Neural crest cell (in vitro differentiated cells): Measurements from ENCODE around the gene CD36. TPM values are rescaled to one million over a fixed set of nuclear protein-coding genes. Genes with fewer than 3 reads are reported as not detected.

Experiments used
- DNase-seq: peaks from one replicate; pipeline ENCODE4 v3.0.0; 2021; ENCODE audit warnings: low read depth, mixed read lengths, low spot score
- H3K27ac Mint-ChIP-seq: one replicate; pipeline ENCODE4 v1.8.0; 2021; ENCODE audit warnings: mild to moderate bottlenecking, mixed read lengths; ENCODE audit not compliant: unreplicated experiment
- H3K27me3 Mint-ChIP-seq: 2 replicates; pipeline ENCODE4 v1.8.0; 2021; ENCODE audit warnings: low read depth, mild to moderate bottlenecking, mixed read lengths
- H3K36me3 Mint-ChIP-seq: 2 replicates; pipeline ENCODE4 v1.8.0; 2021; ENCODE audit warnings: low read depth, mild to moderate bottlenecking, mixed read lengths
- H3K4me1 Mint-ChIP-seq: 2 replicates; pipeline ENCODE4 v1.8.0; 2021; ENCODE audit warnings: mixed read lengths
- H3K4me3 Mint-ChIP-seq: one replicate; pipeline ENCODE4 v1.8.0; 2021; ENCODE audit warnings: mild to moderate bottlenecking, mixed read lengths
- H3K9me3 Mint-ChIP-seq: 2 replicates; pipeline ENCODE4 v1.8.0; 2021; ENCODE audit warnings: mixed read lengths
- total RNA-seq: library from RNA; stranded (reverse); gene quantifications from 2 replicates; pipeline ENCODE4 v1.2.1, GENCODE V29; 2021
- TF ChIP-seq, protein P1 (sequence below): fragments of 200-600 bp; sonication (generic); conservative IDR thresholded peaks from 2 replicates; pipeline ENCODE4 v1.5.0; 2021; ENCODE audit warnings: antibody characterized with exemption, mild to moderate bottlenecking

The CD36 gene
- total RNA-seq, 1 donor from 2014 or later: 0.40 TPM

DNA sequence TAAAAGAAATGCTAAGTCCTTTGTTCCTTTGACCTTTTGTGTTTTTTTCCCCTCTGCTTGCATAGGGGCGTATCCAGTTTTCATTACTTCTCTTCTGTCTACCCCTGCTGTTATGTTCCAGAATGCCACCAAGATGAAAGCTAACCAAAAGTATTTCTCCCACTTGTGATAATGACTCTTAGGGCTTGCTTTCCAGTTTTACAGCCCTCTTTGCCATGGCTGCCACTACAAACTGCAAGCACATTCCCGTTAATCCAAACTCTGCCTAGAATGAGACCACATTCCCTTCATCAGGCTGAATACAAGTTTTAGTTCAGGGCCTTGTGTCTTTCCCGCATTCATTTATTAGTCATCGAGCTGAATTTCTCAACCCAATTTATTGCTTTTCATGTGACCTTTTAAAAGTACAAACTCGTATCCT, 23.6 kb upstream of the CD36 start:
- Mint-ChIP-seq H3K36me3 (no peaks in the 10 kb centered on the region), H3K27me3 (no peaks in the 10 kb centered on the region), H3K9me3 (peaks cover 5% of the 10 kb centered on the region), H3K4me3 (no peak overlapping the region), H3K27ac (no peak overlapping the region), H3K4me1 (peaks cover 11% of the 10 kb centered on the region)
- no peak for DNase-seq
- TF ChIP-seq, protein P1, sequence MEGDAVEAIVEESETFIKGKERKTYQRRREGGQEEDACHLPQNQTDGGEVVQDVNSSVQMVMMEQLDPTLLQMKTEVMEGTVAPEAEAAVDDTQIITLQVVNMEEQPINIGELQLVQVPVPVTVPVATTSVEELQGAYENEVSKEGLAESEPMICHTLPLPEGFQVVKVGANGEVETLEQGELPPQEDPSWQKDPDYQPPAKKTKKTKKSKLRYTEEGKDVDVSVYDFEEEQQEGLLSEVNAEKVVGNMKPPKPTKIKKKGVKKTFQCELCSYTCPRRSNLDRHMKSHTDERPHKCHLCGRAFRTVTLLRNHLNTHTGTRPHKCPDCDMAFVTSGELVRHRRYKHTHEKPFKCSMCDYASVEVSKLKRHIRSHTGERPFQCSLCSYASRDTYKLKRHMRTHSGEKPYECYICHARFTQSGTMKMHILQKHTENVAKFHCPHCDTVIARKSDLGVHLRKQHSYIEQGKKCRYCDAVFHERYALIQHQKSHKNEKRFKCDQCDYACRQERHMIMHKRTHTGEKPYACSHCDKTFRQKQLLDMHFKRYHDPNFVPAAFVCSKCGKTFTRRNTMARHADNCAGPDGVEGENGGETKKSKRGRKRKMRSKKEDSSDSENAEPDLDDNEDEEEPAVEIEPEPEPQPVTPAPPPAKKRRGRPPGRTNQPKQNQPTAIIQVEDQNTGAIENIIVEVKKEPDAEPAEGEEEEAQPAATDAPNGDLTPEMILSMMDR: no peak

- TF ChIP-seq, protein P1: no peak
- no peaks in the 10 kb centered on the region for H3K27me3 Mint-ChIP-seq
- peaks cover 2% of the 10 kb centered on the region for H3K36me3 Mint-ChIP-seq
- peaks cover 11% of the 10 kb centered on the region for H3K4me1 Mint-ChIP-seq
- H3K27ac Mint-ChIP-seq: no peak overlapping the region
- H3K4me3 Mint-ChIP-seq: no peak overlapping the region
- DNase-seq: no peak
- peaks cover 13% of the 10 kb centered on the region for H3K9me3 Mint-ChIP-seq
Observed at GRCh38 chr7:80618096-80618495, 20.3 kb upstream of the CD36 start.

GRCh38 chr7:80619741-80620140, 18.7 kb upstream of the CD36 start:
- H3K36me3 Mint-ChIP-seq: peaks cover 2% of the 10 kb centered on the region
- H3K4me3 Mint-ChIP-seq: no peak overlapping the region
- H3K4me1 Mint-ChIP-seq: peaks cover 17% of the 10 kb centered on the region
- TF ChIP-seq, protein P1: no peak
- H3K27me3 Mint-ChIP-seq: no peaks in the 10 kb centered on the region
- no peak overlapping the region for H3K27ac Mint-ChIP-seq
- peaks cover 13% of the 10 kb centered on the region for H3K9me3 Mint-ChIP-seq
- no peak for DNase-seq

- Mint-ChIP-seq H3K4me3 (no peak overlapping the region), H3K4me1 (peaks cover 10% of the 10 kb centered on the region), H3K27ac (no peak overlapping the region), H3K36me3 (peaks cover 2% of the 10 kb centered on the region), H3K27me3 (no peaks in the 10 kb centered on the region), H3K9me3 (peaks cover 13% of the 10 kb centered on the region)
- TF ChIP-seq, protein P1: no peak
- no peak for DNase-seq
Observed at GRCh38 chr7:80622541-80622940, 15.9 kb upstream of the CD36 start.

GRCh38 chr7:80623503-80624252, 14.8 kb upstream of the CD36 start:
- no peak overlapping the region for H3K27ac Mint-ChIP-seq
- no peak overlapping the region for H3K4me3 Mint-ChIP-seq
- peaks cover 10% of the 10 kb centered on the region for H3K4me1 Mint-ChIP-seq
- no peaks in the 10 kb centered on the region for H3K27me3 Mint-ChIP-seq
- peaks cover 8% of the 10 kb centered on the region for H3K9me3 Mint-ChIP-seq
- H3K36me3 Mint-ChIP-seq: peaks cover 2% of the 10 kb centered on the region
- TF ChIP-seq, protein P1: no peak
- DNase-seq: no peak
